ENCODE results near the gene ADAMTS16.

GRCh38 chr5:5344606-5345005 lies 204.5 kb downstream of the ADAMTS16 start:
- TF ChIP-seq CTCF (IDR thresholded peaks at IDR 0.05) (no peak), EP300 (IDR thresholded peaks at IDR 0.05) (no peak), POLR2A (IDR thresholded peaks at IDR 0.05) (no peak)
